GM21528 (cell line): Measurements from ENCODE around the gene CCDC174.

Experiments
- ATAC-seq: cut with Tn5 transposase; IDR thresholded peaks from one replicate; pipeline ENCODE4 v1.9.1; 2021; ENCODE audit warnings: mild to moderate bottlenecking, moderate library complexity; ENCODE audit not compliant: unreplicated experiment, low FRiP score

CCDC174 gene

GRCh38 chr3:14624498-14624897 lies 27.1 kb upstream of the CCDC174 start:
- no peak for ATAC-seq

- ATAC-seq = no peak
Measured at GRCh38 chr3:14625443-14625842, 26.1 kb upstream of the CCDC174 start.

- ATAC-seq = no peak
Measured at GRCh38 chr3:14627815-14628214, 23.7 kb upstream of the CCDC174 start.

DNA sequence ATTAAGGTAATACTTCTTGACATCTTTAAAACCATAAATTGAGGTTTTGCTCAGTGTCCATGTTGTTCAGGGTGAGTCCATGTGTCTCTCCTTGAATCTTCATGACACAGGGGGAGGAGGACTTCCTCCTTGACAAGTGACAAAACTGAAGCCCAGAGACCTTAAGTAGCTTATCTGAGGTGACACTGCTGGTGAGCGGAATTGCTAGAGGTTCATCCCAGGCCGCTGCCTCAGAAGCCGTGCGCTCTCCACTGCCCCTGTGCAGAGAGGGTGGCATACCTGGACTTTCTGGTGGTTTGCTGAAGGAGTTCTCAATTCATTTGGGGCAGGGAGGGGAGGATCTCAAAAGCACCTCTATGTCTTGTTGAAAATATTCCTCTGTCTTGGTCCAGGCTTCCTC lies 23.2 kb upstream of the CCDC174 start:
- ATAC-seq = no peak

- no peak for ATAC-seq
Measured at GRCh38 chr3:14630404-14631100, 21.0 kb upstream of the CCDC174 start.

DNA sequence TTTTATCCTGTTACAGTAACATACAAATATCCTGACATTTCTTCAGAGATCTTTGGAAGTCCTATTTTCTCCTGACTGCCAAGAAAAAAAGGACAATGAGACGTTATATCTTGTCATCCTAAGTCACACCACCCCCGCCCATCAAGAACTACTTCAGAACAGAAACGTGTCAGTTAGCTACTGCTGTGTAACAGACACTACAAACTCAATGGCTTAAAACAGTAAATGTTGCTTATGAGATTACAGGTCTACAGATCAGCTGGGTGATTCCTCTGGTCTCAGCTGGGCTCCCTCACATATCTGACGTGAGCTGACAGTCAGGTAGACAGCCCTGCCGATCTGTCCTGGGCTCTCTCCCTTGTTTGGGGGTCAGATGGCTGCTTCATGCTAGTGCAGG lies 20.5 kb upstream of the CCDC174 start:
- ATAC-seq = no peak

DNA sequence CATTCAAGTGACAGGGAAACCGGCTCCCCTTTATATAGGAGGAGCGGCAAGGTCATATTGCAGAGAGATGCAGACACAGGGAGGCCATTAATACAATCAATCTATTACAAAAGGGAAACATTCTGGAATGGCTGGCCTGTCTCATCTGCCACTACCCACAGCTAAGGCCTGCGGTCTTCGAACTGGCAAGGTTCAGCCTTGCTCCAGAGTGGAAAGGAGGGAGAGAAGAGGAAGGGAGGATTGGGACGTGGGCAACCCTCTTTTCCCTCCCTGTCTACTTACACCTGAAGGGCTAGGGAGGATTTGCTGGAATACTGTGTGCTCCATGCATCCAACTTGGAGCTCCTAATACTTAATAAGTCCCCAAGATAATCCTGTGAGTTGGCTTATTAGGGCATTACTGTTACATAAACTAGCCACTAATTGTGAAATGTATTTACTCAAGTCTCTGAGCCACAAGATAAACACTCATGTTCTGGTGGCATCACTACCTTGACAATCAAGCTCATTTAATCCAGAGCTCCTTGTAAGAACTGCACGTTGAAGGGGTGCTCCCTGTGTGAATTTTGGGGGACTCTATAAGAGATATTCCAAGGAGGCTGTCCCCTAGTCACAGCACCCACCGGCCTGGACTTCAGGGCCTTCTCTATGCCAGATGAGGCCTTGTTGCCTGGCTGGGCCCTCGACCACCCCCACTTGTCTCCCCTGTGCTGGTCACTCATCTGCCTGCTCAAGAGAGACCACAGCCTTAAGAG lies 19.7 kb upstream of the CCDC174 start:
- ATAC-seq = no peak

DNA sequence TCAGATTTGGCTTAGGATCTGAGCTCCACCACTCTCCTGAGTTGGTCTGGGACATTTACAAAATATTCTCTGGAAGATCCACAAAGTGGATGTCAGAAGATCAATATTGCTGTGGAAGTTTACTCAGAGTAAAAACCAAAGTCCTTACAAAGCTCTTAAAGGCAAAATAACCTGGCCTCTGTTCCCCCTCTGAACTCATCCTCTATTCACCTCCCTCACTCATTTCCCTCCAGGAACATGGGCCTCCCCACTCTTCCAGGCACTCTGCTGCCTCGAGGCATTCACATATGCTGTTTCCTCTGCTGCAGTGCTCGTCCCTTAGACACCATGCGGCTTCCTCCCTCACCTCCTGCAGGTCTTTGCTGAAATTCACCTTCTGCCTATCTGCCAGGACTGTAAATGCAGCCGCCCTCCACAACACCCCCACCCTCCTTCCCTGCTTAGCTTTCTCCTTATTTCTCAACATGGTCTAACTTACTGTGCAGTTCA lies 19.1 kb upstream of the CCDC174 start:
- no peak for ATAC-seq

- ATAC-seq = no peak
Measured at GRCh38 chr3:14633417-14633816, 18.1 kb upstream of the CCDC174 start.

GRCh38 chr3:14633819-14634424 lies 17.6 kb upstream of the CCDC174 start:
- no peak for ATAC-seq

DNA sequence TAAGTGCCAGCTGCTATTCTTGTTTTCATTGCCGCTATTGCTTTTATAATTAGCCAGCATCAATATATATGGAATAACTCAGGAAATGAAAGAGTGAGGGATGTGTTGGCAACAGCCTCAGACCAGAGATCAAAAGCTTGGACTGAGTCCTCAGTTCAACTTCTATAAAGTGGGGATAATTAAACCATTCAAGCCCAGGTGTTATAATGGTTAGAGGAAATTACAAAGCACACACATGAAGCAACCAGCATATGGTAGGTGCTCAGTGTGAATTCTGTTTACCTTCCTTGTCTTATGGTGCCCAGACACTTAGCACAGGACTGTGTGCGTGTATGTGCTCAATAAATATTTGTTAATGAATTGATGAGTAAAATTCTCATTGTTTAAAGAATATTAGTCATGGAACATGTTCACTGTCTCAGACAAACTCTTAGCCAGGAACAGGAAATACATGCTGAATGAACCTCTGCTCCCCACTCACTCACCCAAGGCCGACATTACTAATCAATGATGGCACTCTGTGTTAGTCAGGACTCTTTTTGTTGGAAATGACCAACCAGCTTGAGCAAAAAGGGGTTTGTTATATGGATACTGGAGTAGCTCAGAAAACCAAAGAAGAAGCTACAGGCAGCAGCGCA lies 16.7 kb upstream of the CCDC174 start:
- ATAC-seq = no peak

DNA sequence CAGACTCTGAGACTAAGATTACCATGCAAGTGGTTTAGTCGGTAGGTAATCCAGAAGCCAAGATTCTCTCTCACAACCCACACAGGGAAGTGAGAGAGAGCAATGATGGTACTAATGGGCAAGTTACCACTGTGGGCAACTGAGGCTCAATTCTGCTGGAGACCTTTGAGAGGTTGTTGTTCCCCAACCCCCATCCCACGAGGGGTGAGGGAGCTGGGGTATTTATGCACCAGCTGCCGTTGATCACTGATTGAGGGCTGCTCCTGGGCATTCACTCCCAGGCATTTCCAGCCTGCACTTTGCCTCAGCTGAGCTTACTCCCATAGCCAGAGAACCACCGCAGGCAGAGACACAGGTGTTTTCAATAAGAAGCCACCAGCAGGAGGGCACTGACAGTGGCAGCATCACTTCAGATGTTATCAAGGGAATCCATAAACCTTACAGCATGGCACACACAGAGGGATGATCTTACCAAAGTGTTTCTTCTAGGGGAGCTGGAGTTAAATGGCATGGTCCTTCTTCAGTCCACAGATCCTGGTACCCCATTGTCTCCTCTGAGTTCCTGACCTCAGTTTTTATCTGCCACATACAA lies 15.0 kb upstream of the CCDC174 start:
- ATAC-seq = no peak

GRCh38 chr3:14640157-14640562 lies 11.4 kb upstream of the CCDC174 start:
- ATAC-seq = no peak

DNA sequence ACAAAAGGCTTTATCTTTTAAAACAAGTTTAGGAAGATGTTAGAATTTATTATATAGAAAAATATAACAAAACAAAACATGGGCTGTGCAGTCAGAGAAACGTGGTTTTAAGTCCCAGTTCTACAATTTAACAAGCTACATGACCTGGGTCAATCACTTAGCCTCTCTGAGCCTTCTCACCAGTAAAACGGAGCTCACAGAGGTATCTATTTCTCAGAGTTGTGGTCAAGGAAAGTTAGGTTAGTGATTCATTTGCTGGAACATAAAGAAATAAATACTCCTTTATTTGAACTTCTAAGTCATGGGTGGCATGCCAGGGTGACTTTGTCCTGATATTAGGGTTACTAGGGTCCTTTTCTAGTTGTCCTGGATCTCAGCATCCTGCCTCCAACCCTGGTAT lies 10.8 kb upstream of the CCDC174 start:
- ATAC-seq = no peak

GRCh38 chr3:14641346-14641745 lies 10.2 kb upstream of the CCDC174 start:
- ATAC-seq = no peak

GRCh38 chr3:14645453-14645852 lies 6.1 kb upstream of the CCDC174 start:
- no peak for ATAC-seq

DNA sequence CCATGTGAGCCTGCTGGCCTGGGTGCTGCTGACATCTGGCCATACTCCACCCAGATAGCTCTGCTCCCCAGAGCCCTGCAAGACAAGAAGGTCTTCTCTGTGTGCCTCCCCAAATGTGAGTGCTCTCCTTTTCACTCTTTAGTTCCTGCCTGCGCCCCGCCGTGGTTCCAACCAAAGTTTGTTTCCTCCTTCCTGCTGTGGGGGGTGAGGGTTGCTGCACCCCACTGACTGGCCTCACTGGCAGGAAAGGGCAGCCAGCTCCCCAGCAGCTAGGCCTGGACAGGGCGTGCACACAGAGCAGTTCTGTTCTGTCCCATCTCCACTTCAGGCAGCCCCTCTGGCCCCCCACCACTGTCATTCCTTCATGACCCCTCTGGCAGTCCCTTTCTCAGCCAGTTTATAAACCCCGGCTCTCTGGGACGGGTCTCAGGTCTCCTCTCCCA lies 5.4 kb upstream of the CCDC174 start:
- no peak for ATAC-seq

GRCh38 chr3:14646589-14647413 lies 4.8 kb upstream of the CCDC174 start:
- no peak for ATAC-seq

DNA sequence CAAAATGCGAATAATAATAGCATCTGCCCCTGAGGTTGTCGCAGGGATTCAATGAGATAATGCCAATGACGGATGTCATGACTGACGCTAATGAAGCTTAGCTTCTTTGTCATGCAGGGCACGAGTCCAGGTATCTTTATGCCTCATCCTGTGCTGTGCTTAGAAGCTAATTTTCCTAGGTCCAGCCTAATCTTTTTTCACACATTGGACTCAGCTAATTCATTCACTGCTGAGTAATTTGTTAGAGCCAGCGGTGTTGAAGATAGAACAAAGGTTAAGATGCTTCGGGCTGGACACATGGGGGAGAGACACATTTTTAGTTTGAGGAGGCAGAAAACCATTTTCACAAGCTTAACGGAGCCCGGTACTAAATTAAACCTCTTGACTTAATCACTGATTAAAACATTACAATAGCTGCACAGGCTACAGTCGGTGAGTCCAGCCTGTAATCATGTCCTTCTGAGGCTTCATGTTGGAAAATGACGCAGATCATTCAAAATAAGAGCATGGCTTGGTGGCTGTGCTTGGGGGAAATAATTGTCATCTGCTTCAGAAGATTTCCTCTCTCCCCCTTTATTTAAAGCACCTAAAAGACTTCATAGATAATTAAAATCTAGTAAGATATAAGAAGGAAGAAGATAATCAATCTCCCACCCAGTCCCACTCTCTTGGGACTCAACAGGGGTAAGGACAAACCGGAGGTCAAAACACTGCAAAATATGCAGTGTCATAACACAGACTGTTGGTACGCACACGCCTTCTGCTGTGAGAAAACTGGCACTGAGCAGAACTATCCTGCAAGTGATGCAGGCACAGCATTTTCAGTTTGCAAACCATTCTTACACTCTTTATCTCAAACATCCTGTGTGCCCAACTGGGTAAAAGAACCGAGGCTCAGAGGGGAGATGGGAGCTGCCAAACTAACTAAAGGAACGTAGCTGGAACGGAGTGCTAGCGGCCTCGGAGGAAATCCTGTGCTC lies 3.3 kb upstream of the CCDC174 start:
- ATAC-seq = no peak
